ENCODE data around the gene FAM9C.

The FAM9C gene

DNA sequence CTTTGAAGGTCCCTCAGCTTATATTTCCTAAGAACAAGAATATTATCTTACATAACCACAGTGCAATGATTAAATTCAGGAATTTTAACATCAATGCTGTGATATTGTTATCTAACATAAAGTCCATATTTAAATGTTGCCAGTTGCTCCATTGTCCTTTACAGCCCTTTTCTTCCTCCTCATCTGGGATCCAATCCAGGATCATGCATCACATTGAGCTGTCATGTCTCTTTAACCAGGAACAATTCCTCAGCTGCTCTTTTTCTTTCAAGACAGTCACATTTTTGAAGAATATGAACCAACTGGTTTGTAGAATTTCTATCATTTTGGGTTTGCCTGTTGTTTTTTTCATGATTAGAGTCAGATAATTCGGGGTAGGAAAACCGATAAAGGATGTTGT, 57.5 kb downstream of the FAM9C start:
- TF ChIP-seq ZFP30 (CRISPR knock-in tag; IDR thresholded peaks at IDR 0.05): no peak
- no peak for TF ChIP-seq BACH2 (CRISPR knock-in tag; IDR thresholded peaks at IDR 0.05; ENCODE audit: borderline replicate concordance)
- TF ChIP-seq RARB (CRISPR knock-in tag; IDR thresholded peaks at IDR 0.05): no peak
- TF ChIP-seq ZFP3 (CRISPR knock-in tag; IDR thresholded peaks at IDR 0.05): no peak
- no peak for TF ChIP-seq SNAI2 (CRISPR knock-in tag; IDR thresholded peaks at IDR 0.05)
- TF ChIP-seq OSR1 (CRISPR knock-in tag; IDR thresholded peaks at IDR 0.05): no peak
- TF ChIP-seq, protein P1, sequence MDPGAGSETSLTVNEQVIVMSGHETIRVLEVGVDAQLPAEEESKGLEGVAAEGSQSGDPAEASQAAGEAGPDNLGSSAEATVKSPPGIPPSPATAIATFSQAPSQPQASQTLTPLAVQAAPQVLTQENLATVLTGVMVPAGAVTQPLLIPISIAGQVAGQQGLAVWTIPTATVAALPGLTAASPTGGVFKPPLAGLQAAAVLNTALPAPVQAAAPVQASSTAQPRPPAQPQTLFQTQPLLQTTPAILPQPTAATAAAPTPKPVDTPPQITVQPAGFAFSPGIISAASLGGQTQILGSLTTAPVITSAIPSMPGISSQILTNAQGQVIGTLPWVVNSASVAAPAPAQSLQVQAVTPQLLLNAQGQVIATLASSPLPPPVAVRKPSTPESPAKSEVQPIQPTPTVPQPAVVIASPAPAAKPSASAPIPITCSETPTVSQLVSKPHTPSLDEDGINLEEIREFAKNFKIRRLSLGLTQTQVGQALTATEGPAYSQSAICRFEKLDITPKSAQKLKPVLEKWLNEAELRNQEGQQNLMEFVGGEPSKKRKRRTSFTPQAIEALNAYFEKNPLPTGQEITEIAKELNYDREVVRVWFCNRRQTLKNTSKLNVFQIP (CRISPR knock-in tag; IDR thresholded peaks at IDR 0.05; ENCODE audit: borderline replicate concordance, low read depth): no peak
- TF ChIP-seq PPARA (CRISPR knock-in tag; IDR thresholded peaks at IDR 0.05; ENCODE audit: borderline replicate concordance): no peak
- no peak for ATAC-seq

DNA sequence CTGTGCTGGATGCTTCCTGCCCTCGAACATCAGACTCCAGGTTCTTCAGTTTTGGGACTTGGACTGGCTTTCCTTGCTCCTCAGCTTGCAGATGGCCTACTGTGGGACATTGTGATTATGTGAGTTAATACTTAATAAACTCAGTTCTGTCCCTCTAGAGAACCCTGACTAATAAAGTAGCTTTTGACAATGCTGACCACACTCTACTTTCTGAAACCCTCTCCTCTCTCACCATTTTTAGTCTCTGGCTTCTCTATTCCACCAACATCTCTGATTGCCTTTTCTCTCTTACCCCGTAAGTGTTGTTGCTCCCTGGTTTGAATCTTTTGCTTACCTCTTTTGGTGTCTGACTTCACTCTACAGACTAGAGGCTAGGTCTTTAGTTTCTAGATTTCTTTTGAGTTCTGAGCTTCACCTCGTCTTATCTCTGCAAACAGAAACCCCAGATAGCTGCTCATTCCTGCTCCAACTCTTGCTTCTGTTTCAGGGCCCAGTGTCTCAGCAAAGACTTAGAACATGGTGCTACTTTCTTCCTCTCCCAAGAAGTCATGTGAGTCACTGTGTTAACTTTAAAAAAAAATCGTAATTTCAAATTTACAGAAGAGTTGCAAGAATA, 58.1 kb downstream of the FAM9C start:
- no peak for ATAC-seq
- TF ChIP-seq ZFP3 (CRISPR knock-in tag; IDR thresholded peaks at IDR 0.05) (no peak), ISL1 (CRISPR knock-in tag; IDR thresholded peaks at IDR 0.05) (no peak), GLIS3 (CRISPR knock-in tag; IDR thresholded peaks at IDR 0.05) (no peak), BACH2 (CRISPR knock-in tag; IDR thresholded peaks at IDR 0.05; ENCODE audit: borderline replicate concordance) (no peak), TOX (CRISPR knock-in tag; IDR thresholded peaks at IDR 0.05; ENCODE audit: borderline replicate concordance) (no peak), CSDC2 (CRISPR knock-in tag; IDR thresholded peaks at IDR 0.05) (no peak), ARNTL (CRISPR knock-in tag; IDR thresholded peaks at IDR 0.05; ENCODE audit: borderline replicate concordance, low read depth) (no peak), ZC3H10 (CRISPR knock-in tag; IDR thresholded peaks at IDR 0.05) (no peak), ESRRG (CRISPR knock-in tag; IDR thresholded peaks at IDR 0.05) (no peak), RARB (CRISPR knock-in tag; IDR thresholded peaks at IDR 0.05) (no peak), ZNF70 (CRISPR knock-in tag; IDR thresholded peaks at IDR 0.05) (no peak)
- TF ChIP-seq, protein P2, sequence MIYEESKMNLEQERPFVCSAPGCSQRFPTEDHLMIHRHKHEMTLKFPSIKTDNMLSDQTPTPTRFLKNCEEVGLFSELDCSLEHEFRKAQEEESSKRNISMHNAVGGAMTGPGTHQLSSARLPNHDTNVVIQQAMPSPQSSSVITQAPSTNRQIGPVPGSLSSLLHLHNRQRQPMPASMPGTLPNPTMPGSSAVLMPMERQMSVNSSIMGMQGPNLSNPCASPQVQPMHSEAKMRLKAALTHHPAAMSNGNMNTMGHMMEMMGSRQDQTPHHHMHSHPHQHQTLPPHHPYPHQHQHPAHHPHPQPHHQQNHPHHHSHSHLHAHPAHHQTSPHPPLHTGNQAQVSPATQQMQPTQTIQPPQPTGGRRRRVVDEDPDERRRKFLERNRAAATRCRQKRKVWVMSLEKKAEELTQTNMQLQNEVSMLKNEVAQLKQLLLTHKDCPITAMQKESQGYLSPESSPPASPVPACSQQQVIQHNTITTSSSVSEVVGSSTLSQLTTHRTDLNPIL (CRISPR knock-in tag; IDR thresholded peaks at IDR 0.05; ENCODE audit: low read depth): no peak
- TF ChIP-seq, protein P3, sequence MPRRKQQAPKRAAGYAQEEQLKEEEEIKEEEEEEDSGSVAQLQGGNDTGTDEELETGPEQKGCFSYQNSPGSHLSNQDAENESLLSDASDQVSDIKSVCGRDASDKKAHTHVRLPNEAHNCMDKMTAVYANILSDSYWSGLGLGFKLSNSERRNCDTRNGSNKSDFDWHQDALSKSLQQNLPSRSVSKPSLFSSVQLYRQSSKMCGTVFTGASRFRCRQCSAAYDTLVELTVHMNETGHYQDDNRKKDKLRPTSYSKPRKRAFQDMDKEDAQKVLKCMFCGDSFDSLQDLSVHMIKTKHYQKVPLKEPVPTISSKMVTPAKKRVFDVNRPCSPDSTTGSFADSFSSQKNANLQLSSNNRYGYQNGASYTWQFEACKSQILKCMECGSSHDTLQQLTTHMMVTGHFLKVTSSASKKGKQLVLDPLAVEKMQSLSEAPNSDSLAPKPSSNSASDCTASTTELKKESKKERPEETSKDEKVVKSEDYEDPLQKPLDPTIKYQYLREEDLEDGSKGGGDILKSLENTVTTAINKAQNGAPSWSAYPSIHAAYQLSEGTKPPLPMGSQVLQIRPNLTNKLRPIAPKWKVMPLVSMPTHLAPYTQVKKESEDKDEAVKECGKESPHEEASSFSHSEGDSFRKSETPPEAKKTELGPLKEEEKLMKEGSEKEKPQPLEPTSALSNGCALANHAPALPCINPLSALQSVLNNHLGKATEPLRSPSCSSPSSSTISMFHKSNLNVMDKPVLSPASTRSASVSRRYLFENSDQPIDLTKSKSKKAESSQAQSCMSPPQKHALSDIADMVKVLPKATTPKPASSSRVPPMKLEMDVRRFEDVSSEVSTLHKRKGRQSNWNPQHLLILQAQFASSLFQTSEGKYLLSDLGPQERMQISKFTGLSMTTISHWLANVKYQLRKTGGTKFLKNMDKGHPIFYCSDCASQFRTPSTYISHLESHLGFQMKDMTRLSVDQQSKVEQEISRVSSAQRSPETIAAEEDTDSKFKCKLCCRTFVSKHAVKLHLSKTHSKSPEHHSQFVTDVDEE (CRISPR knock-in tag; IDR thresholded peaks at IDR 0.05): no peak
- TF ChIP-seq, protein P4, sequence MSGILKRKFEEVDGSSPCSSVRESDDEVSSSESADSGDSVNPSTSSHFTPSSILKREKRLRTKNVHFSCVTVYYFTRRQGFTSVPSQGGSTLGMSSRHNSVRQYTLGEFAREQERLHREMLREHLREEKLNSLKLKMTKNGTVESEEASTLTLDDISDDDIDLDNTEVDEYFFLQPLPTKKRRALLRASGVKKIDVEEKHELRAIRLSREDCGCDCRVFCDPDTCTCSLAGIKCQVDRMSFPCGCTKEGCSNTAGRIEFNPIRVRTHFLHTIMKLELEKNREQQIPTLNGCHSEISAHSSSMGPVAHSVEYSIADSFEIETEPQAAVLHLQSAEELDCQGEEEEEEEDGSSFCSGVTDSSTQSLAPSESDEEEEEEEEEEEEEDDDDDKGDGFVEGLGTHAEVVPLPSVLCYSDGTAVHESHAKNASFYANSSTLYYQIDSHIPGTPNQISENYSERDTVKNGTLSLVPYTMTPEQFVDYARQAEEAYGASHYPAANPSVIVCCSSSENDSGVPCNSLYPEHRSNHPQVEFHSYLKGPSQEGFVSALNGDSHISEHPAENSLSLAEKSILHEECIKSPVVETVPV (CRISPR knock-in tag; IDR thresholded peaks at IDR 0.05): no peak
- TF ChIP-seq, protein P5, sequence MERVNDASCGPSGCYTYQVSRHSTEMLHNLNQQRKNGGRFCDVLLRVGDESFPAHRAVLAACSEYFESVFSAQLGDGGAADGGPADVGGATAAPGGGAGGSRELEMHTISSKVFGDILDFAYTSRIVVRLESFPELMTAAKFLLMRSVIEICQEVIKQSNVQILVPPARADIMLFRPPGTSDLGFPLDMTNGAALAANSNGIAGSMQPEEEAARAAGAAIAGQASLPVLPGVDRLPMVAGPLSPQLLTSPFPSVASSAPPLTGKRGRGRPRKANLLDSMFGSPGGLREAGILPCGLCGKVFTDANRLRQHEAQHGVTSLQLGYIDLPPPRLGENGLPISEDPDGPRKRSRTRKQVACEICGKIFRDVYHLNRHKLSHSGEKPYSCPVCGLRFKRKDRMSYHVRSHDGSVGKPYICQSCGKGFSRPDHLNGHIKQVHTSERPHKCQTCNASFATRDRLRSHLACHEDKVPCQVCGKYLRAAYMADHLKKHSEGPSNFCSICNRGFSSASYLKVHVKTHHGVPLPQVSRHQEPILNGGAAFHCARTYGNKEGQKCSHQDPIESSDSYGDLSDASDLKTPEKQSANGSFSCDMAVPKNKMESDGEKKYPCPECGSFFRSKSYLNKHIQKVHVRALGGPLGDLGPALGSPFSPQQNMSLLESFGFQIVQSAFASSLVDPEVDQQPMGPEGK (CRISPR knock-in tag; IDR thresholded peaks at IDR 0.05; ENCODE audit: borderline replicate concordance): no peak
